Ishikawa (cell line): ENCODE results near the gene DENND4A.

ENCODE experiments used
- CEBPB ChIP-seq: IDR thresholded peaks from 2 replicates; pipeline ENCODE4 v1.6.1; 2012
- CREB1 ChIP-seq: IDR thresholded peaks from 2 replicates; pipeline ENCODE4 v1.6.1; 2012; ENCODE audit warnings: low read depth
- EGR1 ChIP-seq: IDR thresholded peaks from 2 replicates; pipeline ENCODE4 v1.6.1; 2012
- EP300 ChIP-seq: IDR thresholded peaks from 2 replicates; pipeline ENCODE4 v1.6.1; 2012; ENCODE audit warnings: borderline replicate concordance
- FOXM1 ChIP-seq: IDR thresholded peaks from 2 replicates; pipeline ENCODE4 v1.6.1; 2012; ENCODE audit warnings: low read depth, borderline replicate concordance
- MAX ChIP-seq: IDR thresholded peaks from 2 replicates; pipeline ENCODE4 v1.6.1; 2012
- NFIC ChIP-seq: IDR thresholded peaks from 2 replicates; pipeline ENCODE4 v1.6.1; 2012
- RAD21 ChIP-seq: IDR thresholded peaks from 2 replicates; pipeline ENCODE4 v1.6.1; 2012; ENCODE audit warnings: low read depth
- REST ChIP-seq: IDR thresholded peaks from 2 replicates; pipeline ENCODE4 v1.6.1; 2012; ENCODE audit warnings: low read depth, mild to moderate bottlenecking
- TAF1 ChIP-seq: IDR thresholded peaks from 2 replicates; pipeline ENCODE4 v1.6.1; 2012; ENCODE audit warnings: low read depth, mild to moderate bottlenecking
- TCF12 ChIP-seq: IDR thresholded peaks from 2 replicates; pipeline ENCODE4 v1.6.1; 2012; ENCODE audit warnings: low read depth
- TEAD4 ChIP-seq: IDR thresholded peaks from 2 replicates; pipeline ENCODE4 v1.6.1; 2012
- USF1 ChIP-seq: IDR thresholded peaks from 2 replicates; pipeline ENCODE4 v1.6.1; 2012
- YY1 ChIP-seq: IDR thresholded peaks from 2 replicates; pipeline ENCODE4 v1.6.1; 2012; ENCODE audit warnings: low read depth
- ZBTB7A ChIP-seq: IDR thresholded peaks from 2 replicates; pipeline ENCODE4 v1.6.1; 2012; ENCODE audit warnings: low read depth

DENND4A gene

GRCh38 chr15:65738649-65739048 lies 53.4 kb downstream of the DENND4A start:
- TF ChIP-seq USF1, result no peak
- TF ChIP-seq YY1, result no peak
- no peak for TF ChIP-seq CEBPB
- TF ChIP-seq TEAD4, result no peak
- no peak for TF ChIP-seq MAX
- no peak for TF ChIP-seq EP300
- no peak for TF ChIP-seq TCF12
- no peak for TF ChIP-seq TAF1
- TF ChIP-seq REST, result no peak
- no peak for TF ChIP-seq RAD21
- TF ChIP-seq NFIC, result no peak
- TF ChIP-seq CREB1, result no peak
- no peak for TF ChIP-seq FOXM1
- no peak for TF ChIP-seq EGR1

DNA sequence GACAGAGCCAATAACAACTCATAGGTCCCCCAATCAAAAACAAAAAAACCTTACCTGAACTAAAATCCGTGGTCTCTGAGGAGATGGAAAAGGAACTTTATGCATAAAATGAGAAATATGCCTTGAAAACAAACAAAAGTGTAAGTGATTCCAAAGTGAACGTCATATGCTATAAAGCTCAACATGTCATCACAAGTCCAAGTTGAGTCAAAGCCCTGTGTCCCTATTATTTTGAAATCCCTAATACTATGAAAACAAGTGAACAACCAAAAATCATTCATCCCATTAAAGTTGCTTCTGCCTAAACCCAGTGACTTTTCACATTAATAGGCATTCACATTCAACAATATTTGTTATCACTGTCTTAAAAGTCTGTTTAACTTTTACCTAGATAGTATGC lies 59.4 kb downstream of the DENND4A start:
- TF ChIP-seq CEBPB (no peak), ZBTB7A (no peak), YY1 (no peak), RAD21 (no peak), USF1 (no peak), TAF1 (no peak), EP300 (no peak), TCF12 (no peak), REST (no peak), TEAD4 (no peak), NFIC (no peak), EGR1 (no peak), CREB1 (no peak), FOXM1 (no peak), MAX (no peak)

DNA sequence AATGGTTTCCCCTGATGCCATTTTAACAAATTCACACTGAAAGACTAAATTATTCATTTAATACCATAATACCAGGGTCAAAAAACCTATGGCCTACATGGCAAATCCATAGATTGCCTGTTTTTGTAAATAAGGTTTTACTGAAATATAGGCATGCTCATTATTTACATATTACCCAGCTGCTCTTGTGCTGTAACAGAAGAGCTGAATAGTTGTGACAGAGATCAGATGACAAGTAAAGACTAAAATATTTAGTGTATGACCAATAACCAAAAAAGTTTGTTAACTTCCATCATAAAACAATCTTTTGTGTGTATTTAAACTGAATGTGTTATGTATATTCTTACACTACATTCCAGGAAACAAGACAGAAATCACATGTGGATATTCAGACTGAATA lies 60.2 kb downstream of the DENND4A start:
- TF ChIP-seq FOXM1 (no peak), EGR1 (no peak), USF1 (no peak), CEBPB (no peak), TEAD4 (no peak), TAF1 (no peak), NFIC (no peak), EP300 (no peak), ZBTB7A (no peak), MAX (no peak), TCF12 (no peak), CREB1 (no peak), REST (no peak), RAD21 (no peak), YY1 (no peak)

GRCh38 chr15:65730549-65731172 lies 61.4 kb downstream of the DENND4A start:
- TF ChIP-seq CEBPB (no peak), MAX (no peak), FOXM1 (no peak), TAF1 (no peak), EGR1 (no peak), CREB1 (no peak)
